Endodermal cell (in vitro differentiated cells): ENCODE data around the gene THOC7. TPM values are rescaled to one million over a fixed set of nuclear protein-coding genes. Genes with fewer than 3 reads are reported as not detected.

Experiments
- DNase-seq: peaks from one replicate; pipeline ENCODE4 v3.0.0-alpha.2; 2017
- H3K27ac ChIP-seq: 2 replicates; pipeline ENCODE4 v1.5.1; 2013; ENCODE audit warnings: mild to moderate bottlenecking, low read depth, low read length, moderate library complexity
- H3K27me3 ChIP-seq: 2 replicates; pipeline ENCODE4 v1.6.1; 2013; ENCODE audit warnings: mild to moderate bottlenecking, low read length, moderate library complexity; ENCODE audit not compliant: insufficient read depth, control insufficient read depth, poor library complexity, severe bottlenecking
- H3K36me3 ChIP-seq: 2 replicates; pipeline ENCODE4 v1.7.0; 2013; ENCODE audit warnings: mild to moderate bottlenecking, low read length, moderate library complexity; ENCODE audit not compliant: control insufficient read depth, insufficient read depth
- H3K4me1 ChIP-seq: one replicate; pipeline ENCODE4 v1.7.0; 2013; ENCODE audit warnings: low read length; ENCODE audit not compliant: control insufficient read depth, insufficient read depth
- H3K4me3 ChIP-seq: 2 replicates; pipeline ENCODE4 v1.5.1; 2013; ENCODE audit warnings: mild to moderate bottlenecking, low read length, moderate library complexity
- H3K9ac ChIP-seq: 2 replicates; pipeline ENCODE4 v1.6.1; 2013; ENCODE audit warnings: mild to moderate bottlenecking, low read length, moderate library complexity; ENCODE audit not compliant: poor library complexity, severe bottlenecking; ENCODE audit errors: extremely low read depth
- H3K9me3 ChIP-seq: 2 replicates; pipeline ENCODE4 v1.6.1; 2013; ENCODE audit warnings: mild to moderate bottlenecking, low read length, moderate library complexity; ENCODE audit not compliant: control insufficient read depth
- H3K27ac Mint-ChIP-seq: 2 replicates; pipeline ENCODE4 v1.8.0; 2020; ENCODE audit warnings: mixed read lengths
- H3K27me3 Mint-ChIP-seq: 2 replicates; pipeline ENCODE4 v1.8.0; 2021; ENCODE audit warnings: mild to moderate bottlenecking, mixed read lengths; ENCODE audit not compliant: insufficient read depth
- H3K36me3 Mint-ChIP-seq: 2 replicates; pipeline ENCODE4 v1.8.0; 2020; ENCODE audit warnings: low read depth, mixed read lengths
- H3K4me1 Mint-ChIP-seq: 2 replicates; pipeline ENCODE4 v1.8.0; 2020; ENCODE audit warnings: mixed read lengths
- H3K4me3 Mint-ChIP-seq: 2 replicates; pipeline ENCODE4 v1.8.0; 2020; ENCODE audit warnings: mild to moderate bottlenecking, moderate library complexity, mixed read lengths
- H3K9me3 Mint-ChIP-seq: 2 replicates; pipeline ENCODE4 v1.8.0; 2020; ENCODE audit warnings: mild to moderate bottlenecking, mixed read lengths
- CTCF ChIP-seq: fragments of 200-600 bp; sonication (generic); conservative IDR thresholded peaks from 2 replicates; pipeline ENCODE4 v1.5.0; 2021; ENCODE audit warnings: antibody characterized with exemption, mild to moderate bottlenecking
- WGBS, 2 experiments: methylation state at CpG; one replicate each; pipeline versions ENCODE4 v1.1.5 to v1.1.7; 2013; ENCODE audit warnings: missing lambda C conversion rate in 2 of 2, mixed read lengths in 1 of 2; ENCODE audit not compliant: insufficient coverage in 1 of 2, insufficient read length in 1 of 2; 5-methylcytosine and 5-hydroxymethylcytosine counted together
- total RNA-seq, 2 donors: library from RNA; stranded (reverse); fragmentation: NEBNext Ultra II Directional in 1 of 2; extraction: Animal tissue kit (Norgen Biotek cat#: 25700) in 1 of 2; gene quantifications; 2 replicates in 1 of 2; 3 replicates in 1 of 2; pipeline ENCODE4 v1.2.1, GENCODE V29; 2021

THOC7 gene
- total RNA-seq, 2 donors from 2014 or later, result 91.8 to 103 TPM

- peaks cover 19% of the 10 kb centered on the region for H3K36me3 Mint-ChIP-seq
- H3K9ac ChIP-seq, result peak overlapping the region; percentile 81
- H3K9me3 Mint-ChIP-seq, result no peaks in the 10 kb centered on the region
- H3K4me1 ChIP-seq, result peaks cover 4% of the 10 kb centered on the region
- H3K27me3 Mint-ChIP-seq, result no peaks in the 10 kb centered on the region
- WGBS, 2 experiments, result 33 to 36% methylated on average over 5 of the region's 5 CpGs
- H3K27ac Mint-ChIP-seq, result peak overlapping the region; percentile 97
- no peak overlapping the region for H3K27ac ChIP-seq
- TF ChIP-seq CTCF, result no peak
- H3K36me3 ChIP-seq, result peaks cover 19% of the 10 kb centered on the region
- H3K9me3 ChIP-seq, result no peaks in the 10 kb centered on the region
- peak; percentile 59 for DNase-seq
- H3K4me3 Mint-ChIP-seq, result peak overlapping the region; percentile 92
- no peaks in the 10 kb centered on the region for H3K27me3 ChIP-seq
- H3K4me3 ChIP-seq, result peak overlapping the region; percentile 98
- H3K4me1 Mint-ChIP-seq, result peaks cover 44% of the 10 kb centered on the region
Measured at GRCh38 chr3:63862804-63863149, 828 bp downstream of the THOC7 start.

GRCh38 chr3:63861306-63861705, 2.3 kb downstream of the THOC7 start:
- peaks cover 48% of the 10 kb centered on the region for H3K4me1 Mint-ChIP-seq
- H3K36me3 Mint-ChIP-seq, result peaks cover 10% of the 10 kb centered on the region
- Histone ChIP-seq H3K36me3 (peaks cover 9% of the 10 kb centered on the region), H3K9me3 (no peaks in the 10 kb centered on the region), H3K4me1 (peaks cover 4% of the 10 kb centered on the region), H3K4me3 (peak overlapping the region; percentile 98), H3K27ac (no peak overlapping the region), H3K27me3 (no peaks in the 10 kb centered on the region), H3K9ac (no peak overlapping the region)
- H3K9me3 Mint-ChIP-seq, result no peaks in the 10 kb centered on the region
- peak overlapping the region; percentile 46 for H3K27ac Mint-ChIP-seq
- peak; percentile 69 for DNase-seq
- no peak for TF ChIP-seq CTCF
- H3K27me3 Mint-ChIP-seq, result no peaks in the 10 kb centered on the region
- 48 to 66% methylated on average over 2 to 5 of the region's 5 CpGs for WGBS, 2 experiments
- no peak overlapping the region for H3K4me3 Mint-ChIP-seq

GRCh38 chr3:63860776-63861175, 2.8 kb downstream of the THOC7 start:
- no peak overlapping the region for H3K4me3 Mint-ChIP-seq
- H3K9me3 ChIP-seq, result no peaks in the 10 kb centered on the region
- H3K4me1 ChIP-seq, result peaks cover 4% of the 10 kb centered on the region
- 93 to 95% methylated on average over 3 of the region's 3 CpGs for WGBS, 2 experiments
- no peak for TF ChIP-seq CTCF
- no peak overlapping the region for H3K4me3 ChIP-seq
- H3K36me3 Mint-ChIP-seq, result peaks cover 5% of the 10 kb centered on the region
- H3K9me3 Mint-ChIP-seq, result no peaks in the 10 kb centered on the region
- no peaks in the 10 kb centered on the region for H3K27me3 Mint-ChIP-seq
- peaks cover 52% of the 10 kb centered on the region for H3K4me1 Mint-ChIP-seq
- H3K27ac Mint-ChIP-seq, result no peak overlapping the region
- DNase-seq, result no peak
- H3K27me3 ChIP-seq, result no peaks in the 10 kb centered on the region
- H3K27ac ChIP-seq, result no peak overlapping the region
- peaks cover 5% of the 10 kb centered on the region for H3K36me3 ChIP-seq
- H3K9ac ChIP-seq, result no peak overlapping the region
